CD4-positive, alpha-beta T cell treated with Interleukin-1 beta for 1 hour (primary cell): Measurements from ENCODE around the gene KIF25.
"Not testable (repeated sequence)": the region's sequence is repeated elsewhere in the genome, so short reads cannot be mapped to it uniquely, and the experiment has no call there.

Experiments used
- DNase-seq, 2 donors: peaks; one replicate each; pipeline ENCODE4 v3.0.0-alpha.2; 2020 to 2022

Gene KIF25

GRCh38 chr6:168073937-168074730 lies 76.7 kb downstream of the KIF25 start:
- DNase-seq = no peak

GRCh38 chr6:168075216-168075615 lies 77.7 kb downstream of the KIF25 start:
- no peak for DNase-seq

- DNase-seq = no peak
These were observed 78.3 kb downstream of the KIF25 start for GRCh38 chr6:168075787-168076202.

GRCh38 chr6:168077401-168077800 lies 79.9 kb downstream of the KIF25 start:
- not testable (repeated sequence) for DNase-seq

- no peak for DNase-seq
These were observed 80.9 kb downstream of the KIF25 start for GRCh38 chr6:168078175-168078942.

GRCh38 chr6:168078943-168079405 lies 81.5 kb downstream of the KIF25 start, which contains the start of gene FRMD1:
FRMD1 (minus strand) TSS chr6:168079212; CDS start chr6:168079094, 118 bp downstream.
- no peak for DNase-seq

GRCh38 chr6:168080393-168081077 lies 83.1 kb downstream of the KIF25 start:
- DNase-seq = no peak

- DNase-seq = no peak
These were observed 84.5 kb downstream of the KIF25 start for GRCh38 chr6:168081858-168082546.

- DNase-seq = no peak
These were observed 85.5 kb downstream of the KIF25 start for GRCh38 chr6:168082860-168083513.

- DNase-seq = no peak
These were observed 86.0 kb downstream of the KIF25 start for GRCh38 chr6:168083514-168083885.

- no peak for DNase-seq
These were observed 87.1 kb downstream of the KIF25 start for GRCh38 chr6:168084465-168085160.

- DNase-seq = no peak
These were observed 88.6 kb downstream of the KIF25 start for GRCh38 chr6:168086066-168086465.

GRCh38 chr6:168086616-168087015 lies 89.1 kb downstream of the KIF25 start:
- DNase-seq = no peak

- no peak for DNase-seq
These were observed 90.1 kb downstream of the KIF25 start for GRCh38 chr6:168087436-168088160.

- no peak for DNase-seq
These were observed 90.9 kb downstream of the KIF25 start for GRCh38 chr6:168088161-168089053.

GRCh38 chr6:168089186-168090063 lies 92.0 kb downstream of the KIF25 start:
- DNase-seq = no peak

GRCh38 chr6:168090064-168090690 lies 92.7 kb downstream of the KIF25 start:
- DNase-seq = no peak

GRCh38 chr6:168090706-168091105 lies 93.2 kb downstream of the KIF25 start:
- DNase-seq = no peak
